ENCODE measurements around the gene SPOP. TPM values are rescaled to one million over a fixed set of nuclear protein-coding genes. Genes with fewer than 3 reads are reported as not detected.

The SPOP gene
- total RNA-seq, 4 donors from 2014 or later: 35.9 to 74.7 (median 47.3) TPM

- 72 to 79% methylated on average over 8 of the region's 8 CpGs for WGBS, 2 donors
- no peak for DNase-seq (ENCODE audit: low spot score in 2 of 2)
- no peak overlapping the region for H3K4me3 ChIP-seq (ENCODE audit: low read depth, poor library complexity, severe bottlenecking)
- TF ChIP-seq CTCF (IDR thresholded peaks at IDR 0.05) (no peak), POLR2A (IDR thresholded peaks at IDR 0.05) (no peak)
- intact Hi-C loops (cut with DNase I; ENCODE audit: low total_unique reads): no loop called here
Measured at GRCh38 chr17:49588726-49589576, 88.9 kb downstream of the SPOP start.

GRCh38 chr17:49588312-49588711, 89.6 kb downstream of the SPOP start:
- no peak for DNase-seq (ENCODE audit: low spot score in 2 of 2)
- H3K4me3 ChIP-seq (ENCODE audit: low read depth, poor library complexity, severe bottlenecking): no peak overlapping the region
- 84 to 93% methylated on average over 8 of the region's 8 CpGs for WGBS, 2 donors
- intact Hi-C loops (cut with DNase I; ENCODE audit: low total_unique reads): no loop called here
- TF ChIP-seq CTCF (IDR thresholded peaks at IDR 0.05) (no peak), POLR2A (IDR thresholded peaks at IDR 0.05) (no peak)

GRCh38 chr17:49587366-49588073, 90.4 kb downstream of the SPOP start:
- TF ChIP-seq POLR2A (IDR thresholded peaks at IDR 0.05) (no peak), CTCF (IDR thresholded peaks at IDR 0.05) (no peak)
- DNase-seq (ENCODE audit: low spot score in 2 of 2): no peak
- 71 to 76% methylated on average over 12 of the region's 12 CpGs for WGBS, 2 donors
- intact Hi-C loops (cut with DNase I; ENCODE audit: low total_unique reads): no loop called here
- H3K4me3 ChIP-seq (ENCODE audit: low read depth, poor library complexity, severe bottlenecking): no peak overlapping the region

GRCh38 chr17:49585422-49586027, 92.4 kb downstream of the SPOP start:
- no peak for TF ChIP-seq CTCF (IDR thresholded peaks at IDR 0.05)
- no peak for TF ChIP-seq POLR2A (IDR thresholded peaks at IDR 0.05)
- H3K4me3 ChIP-seq (ENCODE audit: low read depth, poor library complexity, severe bottlenecking): no peak overlapping the region
- 67 to 79% methylated on average over 3 of the region's 3 CpGs for WGBS, 2 donors
- DNase-seq (ENCODE audit: low spot score in 2 of 2): no peak
- intact Hi-C loops (cut with DNase I; ENCODE audit: low total_unique reads): no loop called here

GRCh38 chr17:49583889-49584288, 94.0 kb downstream of the SPOP start:
- intact Hi-C loops (cut with DNase I; ENCODE audit: low total_unique reads): no loop called here
- TF ChIP-seq CTCF (IDR thresholded peaks at IDR 0.05) (no peak), POLR2A (IDR thresholded peaks at IDR 0.05) (no peak)
- DNase-seq (ENCODE audit: low spot score in 2 of 2): no peak
- WGBS, 2 donors: 63 to 69% methylated on average over 4 of the region's 4 CpGs
- H3K4me3 ChIP-seq (ENCODE audit: low read depth, poor library complexity, severe bottlenecking): no peak overlapping the region
